ENCODE results near the gene TRAPPC2L.

The TRAPPC2L gene

GRCh38 chr16:88839745-88840599, 17.0 kb upstream of the TRAPPC2L start:
- ATAC-seq: no peak

GRCh38 chr16:88840600-88841215, 16.2 kb upstream of the TRAPPC2L start:
- ATAC-seq: no peak

- ATAC-seq: no peak
Measured at GRCh38 chr16:88841521-88842307, 15.2 kb upstream of the TRAPPC2L start.

- no peak for ATAC-seq
Measured at GRCh38 chr16:88842308-88842756, 14.6 kb upstream of the TRAPPC2L start.

GRCh38 chr16:88842806-88843205, 14.1 kb upstream of the TRAPPC2L start:
- ATAC-seq: no peak

- ATAC-seq: no peak
Measured at GRCh38 chr16:88843256-88843655, 13.7 kb upstream of the TRAPPC2L start.

GRCh38 chr16:88844419-88845036, 12.4 kb upstream of the TRAPPC2L start:
- no peak for ATAC-seq

GRCh38 chr16:88846088-88846487, 10.8 kb upstream of the TRAPPC2L start:
- ATAC-seq: no peak

- no peak for ATAC-seq
Measured at GRCh38 chr16:88847654-88848053, 9.3 kb upstream of the TRAPPC2L start.

- no peak for ATAC-seq
Measured at GRCh38 chr16:88848557-88848956, 8.4 kb upstream of the TRAPPC2L start.

GRCh38 chr16:88850531-88851199, 6.3 kb upstream of the TRAPPC2L start:
- ATAC-seq: no peak

GRCh38 chr16:88851616-88852015, 5.3 kb upstream of the TRAPPC2L start:
- no peak for ATAC-seq

GRCh38 chr16:88853325-88853941, 3.5 kb upstream of the TRAPPC2L start:
- no peak for ATAC-seq

GRCh38 chr16:88854306-88855111, 2.4 kb upstream of the TRAPPC2L start:
- no peak for ATAC-seq

GRCh38 chr16:88855176-88855575, 1.8 kb upstream of the TRAPPC2L start:
- ATAC-seq: no peak

- ATAC-seq: no peak
Measured at GRCh38 chr16:88855736-88856121, 1.2 kb upstream of the TRAPPC2L start.

- ATAC-seq: peak; percentile 29 to 35
Measured at GRCh38 chr16:88856122-88856827, 652 bp upstream of the TRAPPC2L start.

GRCh38 chr16:88857728-88858339, 907 bp downstream of the TRAPPC2L start:
- peak; percentile 67 to 71 for ATAC-seq

GRCh38 chr16:88859381-88860091, 2.6 kb downstream of the TRAPPC2L start:
- no peak for ATAC-seq
